Measurements from ENCODE around the gene NF2. TPM values are rescaled to one million over a fixed set of nuclear protein-coding genes. Genes with fewer than 3 reads are reported as not detected.

Gene NF2
- total and polyA plus RNA-seq, 2 experiments from 2014 or later = 14.4 to 54.5 TPM

DNA sequence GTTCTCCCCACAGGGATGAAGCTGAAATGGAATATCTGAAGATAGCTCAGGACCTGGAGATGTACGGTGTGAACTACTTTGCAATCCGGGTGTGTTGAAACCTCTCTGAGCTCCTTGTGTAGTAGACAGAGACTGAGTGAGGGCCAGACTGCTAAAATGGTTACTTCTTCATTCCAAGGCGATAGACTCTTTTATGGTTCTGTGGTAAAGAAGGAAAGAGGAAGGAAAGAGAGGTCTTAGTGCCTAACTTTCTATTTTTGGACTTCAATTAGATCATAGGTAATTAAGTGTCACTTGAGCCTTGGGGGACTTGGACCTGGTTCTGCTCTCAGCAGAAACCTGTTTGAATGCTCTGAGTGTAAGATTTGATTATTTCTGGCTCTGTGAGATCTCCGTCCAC is 54.7 kb downstream of the NF2 start:
- Histone ChIP-seq H2AFZ (no peak overlapping the region), H3F3A (replicated peaks; ENCODE audit: low read depth) (no peaks in the 10 kb centered on the region), H3K27me3 (ENCODE audit: insufficient read depth) (no peaks in the 10 kb centered on the region), H3K36me3 (ENCODE audit: insufficient read depth) (peaks cover 7% of the 10 kb centered on the region; the same call in 1 of the 2 replicates), H3K79me2 (replicated peaks; ENCODE audit: insufficient read depth) (no peaks in the 10 kb centered on the region), H3K9me2 (ENCODE audit: insufficient read depth) (no peaks in the 10 kb centered on the region), H4K20me1 (replicated peaks; ENCODE audit: insufficient read depth) (peaks cover 5% of the 10 kb centered on the region), H3K4me3 (no peak overlapping the region), H3K27ac (ENCODE audit: low read depth) (no peak overlapping the region), H3K4me1 (ENCODE audit: insufficient read depth) (no peaks in the 10 kb centered on the region), H3K4me2 (no peak overlapping the region)
- ATAC-seq (no peak), DNase-seq (ENCODE audit: low spot score) (no peak)
- H3K27me3 Mint-ChIP-seq (ENCODE audit: insufficient read depth, low read depth, poor library complexity) = peaks cover 3% of the 10 kb centered on the region
- H3K36me3 Mint-ChIP-seq (ENCODE audit: low read depth) = peaks cover 7% of the 10 kb centered on the region; the same call in 2 of the 3 replicates
- H3K4me3 Mint-ChIP-seq = no peak overlapping the region
- no peaks in the 10 kb centered on the region for H3K9me3 Mint-ChIP-seq
- H3K27ac Mint-ChIP-seq = no peak overlapping the region
- H3K4me1 Mint-ChIP-seq = no peaks in the 10 kb centered on the region
- TF ChIP-seq ZNF331 (CRISPR knock-in tag; IDR thresholded peaks at IDR 0.05; ENCODE audit: low read depth) = no peak
- TF ChIP-seq, protein P1, sequence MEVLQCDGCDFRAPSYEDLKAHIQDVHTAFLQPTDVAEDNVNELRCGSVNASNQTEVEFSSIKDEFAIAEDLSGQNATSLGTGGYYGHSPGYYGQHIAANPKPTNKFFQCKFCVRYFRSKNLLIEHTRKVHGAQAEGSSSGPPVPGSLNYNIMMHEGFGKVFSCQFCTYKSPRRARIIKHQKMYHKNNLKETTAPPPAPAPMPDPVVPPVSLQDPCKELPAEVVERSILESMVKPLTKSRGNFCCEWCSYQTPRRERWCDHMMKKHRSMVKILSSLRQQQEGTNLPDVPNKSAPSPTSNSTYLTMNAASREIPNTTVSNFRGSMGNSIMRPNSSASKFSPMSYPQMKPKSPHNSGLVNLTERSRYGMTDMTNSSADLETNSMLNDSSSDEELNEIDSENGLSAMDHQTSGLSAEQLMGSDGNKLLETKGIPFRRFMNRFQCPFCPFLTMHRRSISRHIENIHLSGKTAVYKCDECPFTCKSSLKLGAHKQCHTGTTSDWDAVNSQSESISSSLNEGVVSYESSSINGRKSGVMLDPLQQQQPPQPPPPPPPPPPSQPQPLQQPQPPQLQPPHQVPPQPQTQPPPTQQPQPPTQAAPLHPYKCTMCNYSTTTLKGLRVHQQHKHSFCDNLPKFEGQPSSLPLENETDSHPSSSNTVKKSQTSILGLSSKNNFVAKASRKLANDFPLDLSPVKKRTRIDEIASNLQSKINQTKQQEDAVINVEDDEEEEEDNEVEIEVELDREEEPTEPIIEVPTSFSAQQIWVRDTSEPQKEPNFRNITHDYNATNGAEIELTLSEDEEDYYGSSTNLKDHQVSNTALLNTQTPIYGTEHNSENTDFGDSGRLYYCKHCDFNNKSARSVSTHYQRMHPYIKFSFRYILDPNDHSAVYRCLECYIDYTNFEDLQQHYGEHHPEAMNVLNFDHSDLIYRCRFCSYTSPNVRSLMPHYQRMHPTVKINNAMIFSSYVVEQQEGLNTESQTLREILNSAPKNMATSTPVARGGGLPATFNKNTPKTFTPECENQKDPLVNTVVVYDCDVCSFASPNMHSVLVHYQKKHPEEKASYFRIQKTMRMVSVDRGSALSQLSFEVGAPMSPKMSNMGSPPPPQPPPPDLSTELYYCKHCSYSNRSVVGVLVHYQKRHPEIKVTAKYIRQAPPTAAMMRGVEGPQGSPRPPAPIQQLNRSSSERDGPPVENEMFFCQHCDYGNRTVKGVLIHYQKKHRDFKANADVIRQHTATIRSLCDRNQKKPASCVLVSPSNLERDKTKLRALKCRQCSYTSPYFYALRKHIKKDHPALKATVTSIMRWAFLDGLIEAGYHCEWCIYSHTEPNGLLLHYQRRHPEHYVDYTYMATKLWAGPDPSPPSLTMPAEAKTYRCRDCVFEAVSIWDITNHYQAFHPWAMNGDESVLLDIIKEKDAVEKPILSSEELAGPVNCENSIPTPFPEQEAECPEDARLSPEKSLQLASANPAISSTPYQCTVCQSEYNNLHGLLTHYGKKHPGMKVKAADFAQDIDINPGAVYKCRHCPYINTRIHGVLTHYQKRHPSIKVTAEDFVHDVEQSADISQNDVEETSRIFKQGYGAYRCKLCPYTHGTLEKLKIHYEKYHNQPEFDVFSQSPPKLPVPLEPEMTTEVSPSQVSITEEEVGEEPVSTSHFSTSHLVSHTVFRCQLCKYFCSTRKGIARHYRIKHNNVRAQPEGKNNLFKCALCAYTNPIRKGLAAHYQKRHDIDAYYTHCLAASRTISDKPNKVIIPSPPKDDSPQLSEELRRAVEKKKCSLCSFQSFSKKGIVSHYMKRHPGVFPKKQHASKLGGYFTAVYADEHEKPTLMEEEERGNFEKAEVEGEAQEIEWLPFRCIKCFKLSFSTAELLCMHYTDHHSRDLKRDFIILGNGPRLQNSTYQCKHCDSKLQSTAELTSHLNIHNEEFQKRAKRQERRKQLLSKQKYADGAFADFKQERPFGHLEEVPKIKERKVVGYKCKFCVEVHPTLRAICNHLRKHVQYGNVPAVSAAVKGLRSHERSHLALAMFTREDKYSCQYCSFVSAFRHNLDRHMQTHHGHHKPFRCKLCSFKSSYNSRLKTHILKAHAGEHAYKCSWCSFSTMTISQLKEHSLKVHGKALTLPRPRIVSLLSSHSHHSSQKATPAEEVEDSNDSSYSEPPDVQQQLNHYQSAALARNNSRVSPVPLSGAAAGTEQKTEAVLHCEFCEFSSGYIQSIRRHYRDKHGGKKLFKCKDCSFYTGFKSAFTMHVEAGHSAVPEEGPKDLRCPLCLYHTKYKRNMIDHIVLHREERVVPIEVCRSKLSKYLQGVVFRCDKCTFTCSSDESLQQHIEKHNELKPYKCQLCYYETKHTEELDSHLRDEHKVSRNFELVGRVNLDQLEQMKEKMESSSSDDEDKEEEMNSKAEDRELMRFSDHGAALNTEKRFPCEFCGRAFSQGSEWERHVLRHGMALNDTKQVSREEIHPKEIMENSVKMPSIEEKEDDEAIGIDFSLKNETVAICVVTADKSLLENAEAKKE (CRISPR knock-in tag; IDR thresholded peaks at IDR 0.05) = no peak

DNA sequence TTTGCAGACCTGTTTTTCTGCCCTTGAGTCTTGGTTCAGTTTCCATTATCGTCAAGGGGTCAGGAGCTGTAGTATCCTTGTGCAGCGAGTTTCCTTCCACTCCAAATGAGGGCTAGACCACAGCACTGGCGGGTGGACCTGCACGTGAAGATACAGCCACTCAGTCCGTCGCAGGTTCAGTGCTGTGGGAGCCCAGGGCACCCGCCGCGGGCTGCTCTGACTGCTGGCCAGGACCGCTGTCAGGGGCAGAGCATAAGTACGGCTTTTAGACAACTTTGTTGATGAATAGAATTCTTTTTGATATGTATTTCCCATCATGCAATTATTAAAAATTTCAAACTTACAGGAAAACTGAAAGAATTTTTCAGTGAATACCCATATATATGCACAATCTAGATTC is 56.6 kb downstream of the NF2 start:
- H3K27me3 Mint-ChIP-seq (ENCODE audit: insufficient read depth, low read depth, poor library complexity) = peaks cover 6% of the 10 kb centered on the region
- H3K4me3 ChIP-seq = no peak overlapping the region
- no peak overlapping the region for H3K27ac Mint-ChIP-seq
- no peaks in the 10 kb centered on the region for H3K79me2 ChIP-seq (replicated peaks; ENCODE audit: insufficient read depth)
- no peak overlapping the region for H3K4me3 Mint-ChIP-seq
- peaks cover 5% of the 10 kb centered on the region for H4K20me1 ChIP-seq (replicated peaks; ENCODE audit: insufficient read depth)
- peaks cover 7% of the 10 kb centered on the region; the same call in 1 of the 2 replicates for H3K36me3 ChIP-seq (ENCODE audit: insufficient read depth)
- H3K4me1 ChIP-seq (ENCODE audit: insufficient read depth) = no peaks in the 10 kb centered on the region
- ATAC-seq (no peak), DNase-seq (ENCODE audit: low spot score) (no peak)
- H3K4me2 ChIP-seq = no peak overlapping the region
- no peaks in the 10 kb centered on the region for H3K9me3 Mint-ChIP-seq
- H3F3A ChIP-seq (replicated peaks; ENCODE audit: low read depth) = no peaks in the 10 kb centered on the region
- H3K4me1 Mint-ChIP-seq = no peaks in the 10 kb centered on the region
- no peaks in the 10 kb centered on the region for H3K27me3 ChIP-seq (ENCODE audit: insufficient read depth)
- H2AFZ ChIP-seq = no peak overlapping the region
- no peaks in the 10 kb centered on the region for H3K9me2 ChIP-seq (ENCODE audit: insufficient read depth)
- TF ChIP-seq REST (IDR thresholded peaks at IDR 0.05; ENCODE audit: unreplicated experiment) = no peak
- no peak overlapping the region for H3K27ac ChIP-seq (ENCODE audit: low read depth)
- peaks cover 10% of the 10 kb centered on the region; the same call in 2 of the 3 replicates for H3K36me3 Mint-ChIP-seq (ENCODE audit: low read depth)
